ENCODE data around the gene KLF1.
"Not testable (repeated sequence)": the region's sequence is repeated elsewhere in the genome, so short reads cannot be mapped to it uniquely, and the experiment has no call there.

The KLF1 gene

GRCh38 chr19:12866416-12867119 is 20.4 kb downstream of the KLF1 start:
- DNase-seq, result no peak

- no peak for DNase-seq
Observed at GRCh38 chr19:12865746-12866415, 21.1 kb downstream of the KLF1 start.

GRCh38 chr19:12864721-12865715 is 22.0 kb downstream of the KLF1 start:
- no peak for DNase-seq

GRCh38 chr19:12864143-12864542 is 22.9 kb downstream of the KLF1 start:
- no peak for DNase-seq

GRCh38 chr19:12859546-12859945 is 27.5 kb downstream of the KLF1 start:
- DNase-seq, result no peak

GRCh38 chr19:12858041-12858928 is 28.7 kb downstream of the KLF1 start:
- no peak for DNase-seq

- DNase-seq, result no peak
Observed at GRCh38 chr19:12856653-12857052, 30.3 kb downstream of the KLF1 start.

GRCh38 chr19:12847159-12848139 is 39.6 kb downstream of the KLF1 start:
- DNase-seq, result peak; percentile 78

GRCh38 chr19:12846613-12847012 is 40.4 kb downstream of the KLF1 start:
- not testable (repeated sequence) for DNase-seq

- DNase-seq, result no peak
Observed at GRCh38 chr19:12843999-12844732, 42.8 kb downstream of the KLF1 start.

GRCh38 chr19:12843328-12843727 is 43.7 kb downstream of the KLF1 start:
- no peak for DNase-seq

- DNase-seq, result no peak
Observed at GRCh38 chr19:12842511-12842910, 44.5 kb downstream of the KLF1 start.

GRCh38 chr19:12841094-12841493 is 45.9 kb downstream of the KLF1 start:
- DNase-seq, result no peak

GRCh38 chr19:12840091-12841079 is 46.6 kb downstream of the KLF1 start:
- no peak for DNase-seq

- DNase-seq, result no peak
Observed at GRCh38 chr19:12838886-12839756, 47.9 kb downstream of the KLF1 start.

GRCh38 chr19:12838182-12838885 is 48.7 kb downstream of the KLF1 start, which contains the start of gene MAST1:
Gene MAST1 (plus strand): TSS chr19:12838515. CDS start chr19:12838573, 58 bp downstream.
- DNase-seq, result peak; percentile 27

- DNase-seq, result no peak
Observed at GRCh38 chr19:12837225-12837624, 49.8 kb downstream of the KLF1 start.
